OCI-LY1 (cell line): Measurements from ENCODE around the gene ZFAND4.

Experiments
- H2AFZ ChIP-seq: fragments of 200-600 bp; sonication (generic), shearing (Covaris generic); 2 replicates; pipeline ENCODE4 v1.6.0; 2014; ENCODE audit warnings: antibody characterized with exemption, mild to moderate bottlenecking, low read length
- H3F3A ChIP-seq: fragments of 200-600 bp; sonication (generic), shearing (Covaris generic); 2 replicates; pipeline ENCODE4 v1.6.0; 2014; ENCODE audit warnings: mild to moderate bottlenecking, antibody characterized with exemption, low read length, moderate library complexity; ENCODE audit not compliant: insufficient read depth
- H3K27ac ChIP-seq: fragments of 200-600 bp; sonication (generic); 2 replicates; pipeline ENCODE4 v1.5.1; 2014; ENCODE audit warnings: low read length, mixed run types, mild to moderate bottlenecking, low read depth; ENCODE audit not compliant: poor library complexity, severe bottlenecking
- H3K27me3 ChIP-seq: fragments of 200-600 bp; sonication (generic); 2 replicates; pipeline ENCODE4 v1.6.0; 2014; ENCODE audit warnings: antibody characterized with exemption, mild to moderate bottlenecking, low read length, moderate library complexity; ENCODE audit not compliant: insufficient read depth
- H3K36me3 ChIP-seq: fragments of 200-600 bp; sonication (generic); 2 replicates; pipeline ENCODE4 v1.6.1; 2014; ENCODE audit warnings: mild to moderate bottlenecking, antibody characterized with exemption, low read length, moderate library complexity, mixed read lengths; ENCODE audit not compliant: insufficient read depth
- H3K4me1 ChIP-seq: fragments of 200-600 bp; sonication (generic); 2 replicates; pipeline ENCODE4 v1.5.1; 2014; ENCODE audit warnings: mild to moderate bottlenecking, low read length, moderate library complexity; ENCODE audit not compliant: insufficient read depth, severe bottlenecking
- H3K4me2 ChIP-seq: fragments of 200-600 bp; sonication (generic), shearing (Covaris generic); 2 replicates; pipeline ENCODE4 v1.6.1; 2014; ENCODE audit warnings: low read length
- H3K4me3 ChIP-seq: fragments of 200-600 bp; sonication (generic); 2 replicates; pipeline ENCODE4 v1.5.1; 2014; ENCODE audit warnings: low read length, low read depth, mild to moderate bottlenecking, mixed read lengths; ENCODE audit not compliant: poor library complexity, severe bottlenecking
- H3K79me2 ChIP-seq: fragments of 200-600 bp; shearing (Covaris generic); 2 replicates; pipeline ENCODE4 v1.6.1; 2016; ENCODE audit warnings: mixed run types, low read length, mixed read lengths; ENCODE audit not compliant: insufficient read depth
- H3K9ac ChIP-seq: fragments of 200-600 bp; sonication (generic), shearing (Covaris generic); 2 replicates; pipeline ENCODE4 v1.6.1; 2014; ENCODE audit warnings: mild to moderate bottlenecking, low read length, mixed read lengths
- H3K9me2 ChIP-seq: fragments of 200-600 bp; sonication (generic), shearing (Covaris generic); 2 replicates; pipeline ENCODE4 v1.6.1; 2014; ENCODE audit warnings: low read depth, mild to moderate bottlenecking, low read length, mixed read lengths
- H3K9me3 ChIP-seq: fragments of 200-600 bp; shearing (Covaris generic); 2 replicates; pipeline ENCODE4 v1.6.1; 2014; ENCODE audit warnings: low read length, mixed read lengths
- H4K20me1 ChIP-seq: fragments of 200-600 bp; sonication (generic), shearing (Covaris generic); 2 replicates; pipeline ENCODE4 v1.6.0; 2016; ENCODE audit warnings: mild to moderate bottlenecking, low read length; ENCODE audit not compliant: insufficient read depth
- CTCF ChIP-seq: fragments of 200-600 bp; sonication (generic), shearing (Covaris generic); IDR thresholded peaks from 2 replicates; pipeline ENCODE4 v1.5.1; 2017; ENCODE audit warnings: mild to moderate bottlenecking, antibody characterized with exemption, low read length, moderate library complexity, mixed read lengths
- EZH2 ChIP-seq: fragments of 200-600 bp; sonication (generic), shearing (Covaris generic); IDR thresholded peaks from 2 replicates; pipeline ENCODE4 v1.8.0; 2017; ENCODE audit warnings: borderline replicate concordance, mixed run types, mild to moderate bottlenecking, antibody characterized with exemption, low read length, moderate library complexity, mixed read lengths

Gene ZFAND4

GRCh38 chr10:45569471-45569870 is 103.1 kb downstream of the ZFAND4 start:
- H3K9me3 ChIP-seq = 0 out of 2 replicates have a peak, but pooled peaks cover 7% of the 10 kb centered on the region
- no peak overlapping the region for H3K27ac ChIP-seq
- H3K27me3 ChIP-seq = no peaks in the 10 kb centered on the region
- H3F3A ChIP-seq = no peaks in the 10 kb centered on the region
- H3K9ac ChIP-seq = no peak overlapping the region
- no peak overlapping the region for H3K4me3 ChIP-seq
- H4K20me1 ChIP-seq = no peaks in the 10 kb centered on the region
- no peak for TF ChIP-seq EZH2
- TF ChIP-seq CTCF = no peak
- H3K4me1 ChIP-seq = no peaks in the 10 kb centered on the region
- H3K79me2 ChIP-seq = peaks cover 6% of the 10 kb centered on the region; the same call in 1 of the 2 replicates
- no peaks in the 10 kb centered on the region for H3K9me2 ChIP-seq
- no peak overlapping the region for H3K4me2 ChIP-seq
- no peaks in the 10 kb centered on the region for H3K36me3 ChIP-seq
- H2AFZ ChIP-seq = no peak overlapping the region

GRCh38 chr10:45566415-45566814 is 106.2 kb downstream of the ZFAND4 start:
- no peaks in the 10 kb centered on the region for H3K4me1 ChIP-seq
- H3K36me3 ChIP-seq = no peaks in the 10 kb centered on the region
- H2AFZ ChIP-seq = no peak overlapping the region
- no peak overlapping the region for H3K4me2 ChIP-seq
- no peaks in the 10 kb centered on the region for H4K20me1 ChIP-seq
- no peaks in the 10 kb centered on the region for H3F3A ChIP-seq
- H3K27ac ChIP-seq = no peak overlapping the region
- H3K9me3 ChIP-seq = 0 out of 2 replicates have a peak, but pooled peaks cover 7% of the 10 kb centered on the region
- no peaks in the 10 kb centered on the region for H3K27me3 ChIP-seq
- no peaks in the 10 kb centered on the region for H3K9me2 ChIP-seq
- no peak overlapping the region for H3K4me3 ChIP-seq
- H3K9ac ChIP-seq = no peak overlapping the region
- TF ChIP-seq EZH2 (no peak), CTCF (no peak)
- peaks cover 15% of the 10 kb centered on the region for H3K79me2 ChIP-seq
